Measurements from ENCODE around the gene NHLRC3.

The NHLRC3 gene

DNA sequence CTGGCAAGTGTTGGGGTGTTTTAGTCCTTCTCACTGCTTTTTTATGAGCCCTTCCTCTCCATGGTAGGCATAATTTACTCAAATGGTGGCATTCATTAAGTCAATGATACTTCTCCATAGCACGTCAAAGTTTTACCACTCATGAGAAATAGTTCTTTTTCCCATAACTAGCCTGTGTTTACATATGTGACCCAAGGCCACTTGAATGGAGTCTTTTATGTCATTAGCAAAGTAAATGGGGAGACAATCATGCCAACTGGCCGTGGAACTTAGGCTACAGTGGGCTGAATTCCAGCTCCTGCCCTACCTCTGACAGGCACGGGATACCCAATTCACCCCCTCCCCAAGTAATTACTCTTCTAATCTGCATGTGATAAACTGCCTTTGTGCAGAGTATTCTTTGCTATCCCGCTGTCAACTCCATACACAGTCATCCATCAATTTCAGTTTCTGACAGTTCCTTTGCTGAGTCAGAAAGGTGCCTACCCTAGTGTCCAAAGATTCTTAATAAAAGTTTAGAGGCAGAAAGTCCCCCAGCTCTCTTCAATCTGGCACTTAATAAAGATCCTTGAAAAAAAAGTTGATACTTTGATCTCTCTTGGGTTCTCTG, 17.3 kb upstream of the NHLRC3 start:
- Histone ChIP-seq H3K27me3 (ENCODE audit: low read depth, low read length) (no peaks in the 10 kb centered on the region), H3K36me3 (replicated peaks; ENCODE audit: low read depth, low read length) (peaks cover 62% of the 10 kb centered on the region), H3K9ac (ENCODE audit: low read length) (no peak overlapping the region), H3K9me3 (ENCODE audit: insufficient read depth, low read length) (no peaks in the 10 kb centered on the region), H4K20me1 (ENCODE audit: insufficient read depth, low read length) (0 out of 2 replicates have a peak, but pooled peaks cover 2% of the 10 kb centered on the region), H2AFZ (ENCODE audit: low read depth, low read length) (no peak overlapping the region), H3K79me2 (ENCODE audit: low read length) (no peaks in the 10 kb centered on the region), H3K4me1 (ENCODE audit: low read length) (peaks cover 5% of the 10 kb centered on the region), H3K4me2 (ENCODE audit: low read length) (no peak overlapping the region), H3K27ac (ENCODE audit: low read length) (no peak overlapping the region), H3K4me3 (ENCODE audit: low read length) (no peak overlapping the region)
- TF ChIP-seq, protein P1, sequence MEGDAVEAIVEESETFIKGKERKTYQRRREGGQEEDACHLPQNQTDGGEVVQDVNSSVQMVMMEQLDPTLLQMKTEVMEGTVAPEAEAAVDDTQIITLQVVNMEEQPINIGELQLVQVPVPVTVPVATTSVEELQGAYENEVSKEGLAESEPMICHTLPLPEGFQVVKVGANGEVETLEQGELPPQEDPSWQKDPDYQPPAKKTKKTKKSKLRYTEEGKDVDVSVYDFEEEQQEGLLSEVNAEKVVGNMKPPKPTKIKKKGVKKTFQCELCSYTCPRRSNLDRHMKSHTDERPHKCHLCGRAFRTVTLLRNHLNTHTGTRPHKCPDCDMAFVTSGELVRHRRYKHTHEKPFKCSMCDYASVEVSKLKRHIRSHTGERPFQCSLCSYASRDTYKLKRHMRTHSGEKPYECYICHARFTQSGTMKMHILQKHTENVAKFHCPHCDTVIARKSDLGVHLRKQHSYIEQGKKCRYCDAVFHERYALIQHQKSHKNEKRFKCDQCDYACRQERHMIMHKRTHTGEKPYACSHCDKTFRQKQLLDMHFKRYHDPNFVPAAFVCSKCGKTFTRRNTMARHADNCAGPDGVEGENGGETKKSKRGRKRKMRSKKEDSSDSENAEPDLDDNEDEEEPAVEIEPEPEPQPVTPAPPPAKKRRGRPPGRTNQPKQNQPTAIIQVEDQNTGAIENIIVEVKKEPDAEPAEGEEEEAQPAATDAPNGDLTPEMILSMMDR (IDR thresholded peaks at IDR 0.05; ENCODE audit: low read depth, low read length), result no peak
- no peak for TF ChIP-seq EZH2phosphoT487 (IDR thresholded peaks at IDR 0.05; ENCODE audit: low read depth)

DNA sequence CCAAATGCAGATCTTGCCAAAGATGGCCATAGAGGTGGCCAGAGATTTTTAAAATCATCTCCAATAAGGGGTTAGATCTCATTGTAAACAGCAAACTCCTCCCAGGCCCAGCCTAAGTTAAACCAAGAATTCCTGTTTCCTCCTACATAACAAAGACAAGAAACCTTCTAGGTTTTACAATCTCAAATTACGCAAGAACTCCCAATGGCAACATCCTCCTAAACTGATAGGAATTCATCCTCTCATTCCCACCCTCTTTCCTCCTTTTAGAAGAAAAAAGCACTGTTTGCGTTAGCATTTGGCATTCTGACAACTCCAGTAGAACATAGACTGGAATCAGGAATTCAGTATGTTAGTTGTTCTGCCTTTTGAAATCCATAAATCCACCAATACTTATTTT, 14.9 kb upstream of the NHLRC3 start:
- peaks cover 14% of the 10 kb centered on the region for H3K4me1 ChIP-seq (ENCODE audit: low read length)
- no peaks in the 10 kb centered on the region for H3K79me2 ChIP-seq (ENCODE audit: low read length)
- no peak overlapping the region for H2AFZ ChIP-seq (ENCODE audit: low read depth, low read length)
- H3K36me3 ChIP-seq (replicated peaks; ENCODE audit: low read depth, low read length), result peaks cover 68% of the 10 kb centered on the region
- no peak overlapping the region for H3K27ac ChIP-seq (ENCODE audit: low read length)
- no peak for TF ChIP-seq EZH2phosphoT487 (IDR thresholded peaks at IDR 0.05; ENCODE audit: low read depth)
- TF ChIP-seq, protein P1 (IDR thresholded peaks at IDR 0.05; ENCODE audit: low read depth, low read length), result no peak
- no peak overlapping the region for H3K4me3 ChIP-seq (ENCODE audit: low read length)
- H3K9me3 ChIP-seq (ENCODE audit: insufficient read depth, low read length), result no peaks in the 10 kb centered on the region
- H3K27me3 ChIP-seq (ENCODE audit: low read depth, low read length), result no peaks in the 10 kb centered on the region
- H3K9ac ChIP-seq (ENCODE audit: low read length), result no peak overlapping the region
- H3K4me2 ChIP-seq (ENCODE audit: low read length), result no peak overlapping the region
- H4K20me1 ChIP-seq (ENCODE audit: insufficient read depth, low read length), result no peaks in the 10 kb centered on the region

DNA sequence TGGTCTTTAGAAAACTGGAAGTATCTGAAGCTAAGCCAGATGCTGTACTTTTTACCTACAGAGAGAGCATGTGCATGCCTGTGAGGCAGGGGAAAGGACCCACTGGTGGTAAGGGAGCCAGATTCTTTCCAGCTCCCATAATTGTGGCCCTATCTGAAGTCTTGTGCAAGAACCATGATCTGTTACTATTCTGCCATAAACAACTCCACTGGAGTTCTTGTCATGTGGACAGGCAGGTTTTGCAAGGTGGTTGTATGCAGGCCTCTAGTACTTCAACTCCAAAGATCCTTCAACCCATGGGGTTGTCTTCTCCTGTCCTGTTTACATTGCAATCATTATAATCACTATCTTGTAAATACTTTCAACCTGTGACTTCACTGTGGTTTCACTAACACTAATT, 14.5 kb upstream of the NHLRC3 start:
- Histone ChIP-seq H3K9ac (ENCODE audit: low read length) (no peak overlapping the region), H3K27ac (ENCODE audit: low read length) (no peak overlapping the region), H4K20me1 (ENCODE audit: insufficient read depth, low read length) (no peaks in the 10 kb centered on the region), H3K4me1 (ENCODE audit: low read length) (peaks cover 14% of the 10 kb centered on the region), H3K79me2 (ENCODE audit: low read length) (no peaks in the 10 kb centered on the region), H3K4me2 (ENCODE audit: low read length) (no peak overlapping the region), H3K9me3 (ENCODE audit: insufficient read depth, low read length) (no peaks in the 10 kb centered on the region), H3K4me3 (ENCODE audit: low read length) (no peak overlapping the region), H3K36me3 (replicated peaks; ENCODE audit: low read depth, low read length) (peaks cover 71% of the 10 kb centered on the region), H2AFZ (ENCODE audit: low read depth, low read length) (no peak overlapping the region), H3K27me3 (ENCODE audit: low read depth, low read length) (no peaks in the 10 kb centered on the region)
- TF ChIP-seq, protein P1 (IDR thresholded peaks at IDR 0.05; ENCODE audit: low read depth, low read length), result no peak
- no peak for TF ChIP-seq EZH2phosphoT487 (IDR thresholded peaks at IDR 0.05; ENCODE audit: low read depth)

DNA sequence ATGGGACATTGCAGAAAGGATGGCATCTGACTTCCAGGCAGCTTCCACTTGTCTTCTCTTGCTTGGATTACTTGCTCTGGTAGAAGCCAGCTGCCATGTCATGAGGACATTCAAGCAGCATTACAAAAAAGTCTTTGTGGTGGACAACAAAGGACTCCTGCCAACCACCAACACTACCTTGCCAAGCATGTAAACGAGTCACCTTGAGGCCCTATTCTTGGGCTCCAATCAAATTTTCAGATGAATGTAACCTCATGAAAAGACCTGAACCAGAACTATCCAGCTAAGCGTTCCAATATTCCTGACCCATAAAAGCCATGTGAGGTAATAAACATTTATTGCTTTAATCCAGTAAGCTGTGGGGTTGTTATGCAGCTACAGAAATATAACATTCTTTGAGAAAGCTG, 12.8 kb upstream of the NHLRC3 start:
- Histone ChIP-seq H3K27ac (ENCODE audit: low read length) (no peak overlapping the region), H3K79me2 (ENCODE audit: low read length) (peaks cover 7% of the 10 kb centered on the region), H3K4me3 (ENCODE audit: low read length) (no peak overlapping the region), H3K27me3 (ENCODE audit: low read depth, low read length) (no peaks in the 10 kb centered on the region), H2AFZ (ENCODE audit: low read depth, low read length) (no peak overlapping the region), H4K20me1 (ENCODE audit: insufficient read depth, low read length) (no peaks in the 10 kb centered on the region), H3K9ac (ENCODE audit: low read length) (no peak overlapping the region), H3K4me2 (ENCODE audit: low read length) (no peak overlapping the region), H3K9me3 (ENCODE audit: insufficient read depth, low read length) (no peaks in the 10 kb centered on the region), H3K36me3 (replicated peaks; ENCODE audit: low read depth, low read length) (peaks cover 80% of the 10 kb centered on the region), H3K4me1 (ENCODE audit: low read length) (peaks cover 14% of the 10 kb centered on the region)
- TF ChIP-seq, protein P1 (IDR thresholded peaks at IDR 0.05; ENCODE audit: low read depth, low read length), result no peak
- no peak for TF ChIP-seq EZH2phosphoT487 (IDR thresholded peaks at IDR 0.05; ENCODE audit: low read depth)
